Measurements from ENCODE around the gene FAM111A. TPM values are rescaled to one million over a fixed set of nuclear protein-coding genes. Genes with fewer than 3 reads are reported as not detected.

Gene FAM111A
- polyA plus RNA-seq, 3 donors: 34.6 to 101 (median 55.7) TPM

DNA sequence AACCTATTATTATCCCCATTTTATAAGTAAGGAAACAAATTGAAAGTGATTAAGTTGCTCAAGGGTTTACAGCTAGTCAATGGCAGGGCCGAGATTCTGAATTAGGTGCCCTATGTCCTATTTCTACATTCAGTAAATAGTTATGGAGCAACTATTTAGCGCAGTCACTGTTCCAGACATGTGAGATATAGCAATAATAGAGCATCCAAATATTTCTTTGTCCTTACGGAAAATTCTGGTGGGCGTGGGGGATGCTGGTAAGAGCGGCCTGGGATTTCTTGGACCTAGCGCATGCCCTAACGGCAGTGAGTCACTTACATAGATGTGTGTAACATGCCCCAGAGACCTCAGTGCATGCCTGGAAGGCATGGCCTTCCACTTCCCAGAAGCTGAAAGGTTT lies 33.7 kb downstream of the FAM111A start:
- peaks cover 0 to 9% of the 10 kb centered on the region in 2 donors for H3K27me3 ChIP-seq (ENCODE audit: control insufficient read depth in 2 of 2, insufficient read depth in 2 of 2, low read length in 2 of 2)
- Mint-ChIP-seq H3K4me3 (no peak overlapping the region), H3K36me3 (peaks cover 13 to 21% of the 10 kb centered on the region in 2 donors), H3K4me1 (peaks cover 20% of the 10 kb centered on the region), H3K27me3 (ENCODE audit: low read depth in 3 of 3) (peaks cover 18 to 25% (median 22%) of the 10 kb centered on the region in 3 donors), H3K9me3 (peaks cover 6 to 14% (median 8%) of the 10 kb centered on the region in 7 donors), H3K27ac (no peak overlapping the region)
- peaks cover 5% of the 10 kb centered on the region for H3K79me2 ChIP-seq (ENCODE audit: insufficient read depth, low read length)
- WGBS (ENCODE audit: insufficient coverage): 89% methylated on average over 6 of the region's 7 CpGs
- no peak overlapping the region for H3K4me3 ChIP-seq (replicated peaks in 1 of 3; ENCODE audit: low read depth in 2 of 3, low read length in 3 of 3)
- no peak overlapping the region for H3K9ac ChIP-seq (ENCODE audit: insufficient read depth, low read length, poor library complexity, severe bottlenecking)
- no peak overlapping the region for H3K27ac ChIP-seq (ENCODE audit: low read depth in 1 of 2, low read length in 2 of 2)
- H3K4me1 ChIP-seq (ENCODE audit: control insufficient read depth in 1 of 2, insufficient read depth in 2 of 2, low read length in 2 of 2): peaks cover 14 to 17% of the 10 kb centered on the region in 2 donors
- H3K36me3 ChIP-seq (replicated peaks in 1 of 2; ENCODE audit: control insufficient read depth in 1 of 2, insufficient read depth in 2 of 2, low read length in 2 of 2): peaks cover 0 to 1% of the 10 kb centered on the region in 2 donors
- H3K9me3 ChIP-seq (replicated peaks in 1 of 2; ENCODE audit: control insufficient read depth in 1 of 2, insufficient read depth in 1 of 2, low read length in 2 of 2): peaks cover 0 to 4% of the 10 kb centered on the region in 2 donors
- H2AFZ ChIP-seq (ENCODE audit: insufficient read depth, low read depth, low read length, poor library complexity, severe bottlenecking): no peak overlapping the region
- intact Hi-C loops (cut with micrococcal nuclease): no loop called here
- TF ChIP-seq, protein P1, sequence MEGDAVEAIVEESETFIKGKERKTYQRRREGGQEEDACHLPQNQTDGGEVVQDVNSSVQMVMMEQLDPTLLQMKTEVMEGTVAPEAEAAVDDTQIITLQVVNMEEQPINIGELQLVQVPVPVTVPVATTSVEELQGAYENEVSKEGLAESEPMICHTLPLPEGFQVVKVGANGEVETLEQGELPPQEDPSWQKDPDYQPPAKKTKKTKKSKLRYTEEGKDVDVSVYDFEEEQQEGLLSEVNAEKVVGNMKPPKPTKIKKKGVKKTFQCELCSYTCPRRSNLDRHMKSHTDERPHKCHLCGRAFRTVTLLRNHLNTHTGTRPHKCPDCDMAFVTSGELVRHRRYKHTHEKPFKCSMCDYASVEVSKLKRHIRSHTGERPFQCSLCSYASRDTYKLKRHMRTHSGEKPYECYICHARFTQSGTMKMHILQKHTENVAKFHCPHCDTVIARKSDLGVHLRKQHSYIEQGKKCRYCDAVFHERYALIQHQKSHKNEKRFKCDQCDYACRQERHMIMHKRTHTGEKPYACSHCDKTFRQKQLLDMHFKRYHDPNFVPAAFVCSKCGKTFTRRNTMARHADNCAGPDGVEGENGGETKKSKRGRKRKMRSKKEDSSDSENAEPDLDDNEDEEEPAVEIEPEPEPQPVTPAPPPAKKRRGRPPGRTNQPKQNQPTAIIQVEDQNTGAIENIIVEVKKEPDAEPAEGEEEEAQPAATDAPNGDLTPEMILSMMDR (IDR thresholded peaks at IDR 0.05): no peak
- DNase-seq: no peak
- H3K4me2 ChIP-seq (replicated peaks; ENCODE audit: extremely low read depth, low read length, poor library complexity, severe bottlenecking): no peak overlapping the region
- peaks cover 11% of the 10 kb centered on the region for H4K20me1 ChIP-seq (ENCODE audit: insufficient read depth, low read length)

DNA sequence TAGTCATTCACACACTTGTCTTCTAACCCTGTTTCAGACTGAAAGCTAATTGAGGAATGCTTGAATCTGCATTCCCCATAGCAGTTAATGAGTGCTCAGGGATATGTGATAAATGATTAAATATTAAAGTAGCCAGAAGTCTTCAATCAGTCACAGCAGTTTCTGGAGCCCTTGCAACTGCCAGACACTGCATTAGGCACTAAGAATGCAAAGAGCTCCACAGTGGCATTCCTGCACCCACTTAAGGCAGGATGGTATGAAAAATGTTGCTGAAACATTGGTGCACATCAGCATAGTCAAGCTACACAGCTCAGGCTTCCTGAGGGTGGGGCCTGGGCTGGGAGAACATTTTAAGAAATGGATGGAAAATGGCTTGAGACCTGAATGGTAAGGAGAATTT lies 35.7 kb downstream of the FAM111A start:
- Histone ChIP-seq H3K9ac (ENCODE audit: insufficient read depth, low read length, poor library complexity, severe bottlenecking) (no peak overlapping the region), H3K4me1 (ENCODE audit: control insufficient read depth in 1 of 2, insufficient read depth in 2 of 2, low read length in 2 of 2) (peaks cover 5 to 6% of the 10 kb centered on the region in 2 donors), H4K20me1 (ENCODE audit: insufficient read depth, low read length) (peaks cover 11% of the 10 kb centered on the region), H3K4me2 (replicated peaks; ENCODE audit: extremely low read depth, low read length, poor library complexity, severe bottlenecking) (no peak overlapping the region), H2AFZ (ENCODE audit: insufficient read depth, low read depth, low read length, poor library complexity, severe bottlenecking) (no peak overlapping the region), H3K27me3 (ENCODE audit: control insufficient read depth in 2 of 2, insufficient read depth in 2 of 2, low read length in 2 of 2) (peaks cover 0 to under 1% of the 10 kb centered on the region in 2 donors), H3K27ac (ENCODE audit: low read depth in 1 of 2, low read length in 2 of 2) (no peak overlapping the region), H3K36me3 (replicated peaks in 1 of 2; ENCODE audit: control insufficient read depth in 1 of 2, insufficient read depth in 2 of 2, low read length in 2 of 2) (peaks cover 0 to 22% of the 10 kb centered on the region in 2 donors), H3K9me3 (replicated peaks in 1 of 2; ENCODE audit: control insufficient read depth in 1 of 2, insufficient read depth in 1 of 2, low read length in 2 of 2) (peaks cover 0 to 4% of the 10 kb centered on the region in 2 donors), H3K4me3 (replicated peaks in 1 of 3; ENCODE audit: low read depth in 2 of 3, low read length in 3 of 3) (no peak overlapping the region), H3K79me2 (ENCODE audit: insufficient read depth, low read length) (peaks cover 5% of the 10 kb centered on the region)
- peaks cover 12% of the 10 kb centered on the region for H3K4me1 Mint-ChIP-seq
- H3K27ac Mint-ChIP-seq: no peak overlapping the region
- peaks cover 6 to 12% (median 8%) of the 10 kb centered on the region in 7 donors for H3K9me3 Mint-ChIP-seq
- no peak overlapping the region for H3K4me3 Mint-ChIP-seq
- TF ChIP-seq, protein P1 (IDR thresholded peaks at IDR 0.05): no peak
- H3K27me3 Mint-ChIP-seq (ENCODE audit: low read depth in 3 of 3): peaks cover 9 to 18% (median 12%) of the 10 kb centered on the region in 3 donors
- intact Hi-C loops (cut with micrococcal nuclease): no loop called here
- peaks cover 25 to 37% of the 10 kb centered on the region in 2 donors for H3K36me3 Mint-ChIP-seq
- DNase-seq: no peak

All from CD14-positive monocyte (primary cell).